ENCODE data around the gene SLX4IP.

DNA sequence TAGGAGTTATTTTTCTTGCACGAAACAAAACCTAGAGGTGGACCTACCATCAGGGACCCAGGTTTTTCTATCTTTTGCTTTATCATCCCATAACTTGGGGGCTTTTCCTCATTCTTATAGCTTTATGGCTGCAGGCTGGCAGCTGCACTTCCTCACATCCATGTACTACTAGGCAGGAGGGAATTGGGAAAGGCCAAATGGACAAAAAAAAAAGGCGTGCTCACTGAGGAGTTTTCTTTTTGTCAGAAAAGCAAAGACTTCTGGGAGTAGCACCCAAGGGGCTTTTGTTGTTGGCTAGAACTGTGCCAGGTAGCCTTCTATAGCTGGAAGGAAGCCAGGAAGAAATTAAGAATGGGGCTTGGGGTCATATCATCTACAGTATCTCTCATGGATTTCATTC lies 61.4 kb downstream of the SLX4IP start:
- TF ChIP-seq, protein P1, sequence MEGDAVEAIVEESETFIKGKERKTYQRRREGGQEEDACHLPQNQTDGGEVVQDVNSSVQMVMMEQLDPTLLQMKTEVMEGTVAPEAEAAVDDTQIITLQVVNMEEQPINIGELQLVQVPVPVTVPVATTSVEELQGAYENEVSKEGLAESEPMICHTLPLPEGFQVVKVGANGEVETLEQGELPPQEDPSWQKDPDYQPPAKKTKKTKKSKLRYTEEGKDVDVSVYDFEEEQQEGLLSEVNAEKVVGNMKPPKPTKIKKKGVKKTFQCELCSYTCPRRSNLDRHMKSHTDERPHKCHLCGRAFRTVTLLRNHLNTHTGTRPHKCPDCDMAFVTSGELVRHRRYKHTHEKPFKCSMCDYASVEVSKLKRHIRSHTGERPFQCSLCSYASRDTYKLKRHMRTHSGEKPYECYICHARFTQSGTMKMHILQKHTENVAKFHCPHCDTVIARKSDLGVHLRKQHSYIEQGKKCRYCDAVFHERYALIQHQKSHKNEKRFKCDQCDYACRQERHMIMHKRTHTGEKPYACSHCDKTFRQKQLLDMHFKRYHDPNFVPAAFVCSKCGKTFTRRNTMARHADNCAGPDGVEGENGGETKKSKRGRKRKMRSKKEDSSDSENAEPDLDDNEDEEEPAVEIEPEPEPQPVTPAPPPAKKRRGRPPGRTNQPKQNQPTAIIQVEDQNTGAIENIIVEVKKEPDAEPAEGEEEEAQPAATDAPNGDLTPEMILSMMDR (conservative IDR thresholded peaks at IDR 0.05; ENCODE audit: low read depth, low read length), result no peak
- no peak for TF ChIP-seq EZH2 (IDR thresholded peaks at IDR 0.05; ENCODE audit: low read length, unreplicated experiment)

Data from PC-3 (cell line).